Sigmoid colon (tissue), 7 donors: Measurements from ENCODE around the gene SLC15A3. TPM values are rescaled to one million over a fixed set of nuclear protein-coding genes. Genes with fewer than 3 reads are reported as not detected.
A peak's percentile ranks its signal among the peaks of the same experiment; 100 is the strongest.

Source experiments
- DNase-seq: peaks from one replicate; pipeline ENCODE4 v3.0.0-alpha.2; 2019
- H3K27ac ChIP-seq, 4 donors: fragments of 200-600 bp; sonication (generic); one replicate each; pipeline ENCODE4 v1.5.1; 2016 to 2019; ENCODE audit warnings: mild to moderate bottlenecking in 1 of 4
- H3K27me3 ChIP-seq, 3 donors: fragments of 200-600 bp; sonication (generic); one replicate each; pipeline ENCODE4 v1.5.1; 2019; ENCODE audit warnings: mild to moderate bottlenecking in 1 of 3
- H3K36me3 ChIP-seq, 4 donors: fragments of 200-600 bp; sonication (generic); one replicate each; pipeline ENCODE4 v1.5.1; 2016 to 2019
- H3K4me1 ChIP-seq, 4 donors: fragments of 200-600 bp; sonication (generic); one replicate each; pipeline ENCODE4 v1.5.1; 2017 to 2019
- H3K4me3 ChIP-seq, 4 donors: fragments of 200-600 bp; sonication (generic); one replicate each; pipeline ENCODE4 v1.5.1; 2017 to 2019; ENCODE audit warnings: mild to moderate bottlenecking in 2 of 4, moderate library complexity in 1 of 4
- H3K9me3 ChIP-seq, 4 donors: fragments of 200-600 bp in 3 of 4; sonication (generic) in 3 of 4; one replicate each; pipeline versions ENCODE4 v1.5.1 to v1.6.1; 2013 to 2019
- EP300 ChIP-seq, 4 donors: sonication (generic); formaldehyde crosslinking; IDR thresholded peaks; one replicate each; pipeline ENCODE4 v1.6.1; 2017; ENCODE audit warnings: antibody characterized with exemption in 4 of 4
- POLR2A ChIP-seq, 2 donors: fragments of 450-650 bp; IDR thresholded peaks; one replicate each; pipeline ENCODE4 v1.6.1; 2016; ENCODE audit warnings: antibody characterized with exemption in 2 of 2, mild to moderate bottlenecking in 2 of 2, moderate library complexity in 2 of 2
- POLR2AphosphoS5 ChIP-seq, 4 donors: sonication (generic); formaldehyde crosslinking; IDR thresholded peaks; one replicate each; pipeline ENCODE4 v1.6.1; 2017; ENCODE audit warnings: antibody characterized with exemption in 4 of 4
- WGBS, 2 donors: extraction: QIAGEN DNeasy Blood & Tissue Kit; methylation state at CpG; one replicate each; pipeline ENCODE4 v1.1.7; 2013; 5-methylcytosine and 5-hydroxymethylcytosine counted together
- intact Hi-C: fragments of 100-400 bp; cut with DNase I; formaldehyde crosslinking; loops from one replicate; pipeline ENCODE4 v1.15.1; 2023
- polyA plus RNA-seq, 3 donors: library from polyadenylated mRNA; stranded (reverse); fragments of 200-250 nt; gene quantifications; one replicate each; pipeline ENCODE4 v1.2.3, GENCODE V29; 2013
- total RNA-seq, 4 donors: library from RNA; depleted of rRNA; stranded (reverse); fragments of >200 nt; gene quantifications; one replicate each; pipeline ENCODE4 v1.1.0, GENCODE V29; 2016
- TF ChIP-seq, protein P1 (sequence below), 4 experiments: fragments of 450-650 bp in 3 of 4; fragments of 200-600 bp in 1 of 4; IDR thresholded peaks; one replicate each; pipeline ENCODE4 v1.5.1; 2016 to 2019; ENCODE audit warnings: antibody characterized with exemption in 4 of 4, mild to moderate bottlenecking in 3 of 4, moderate library complexity in 2 of 4
- donor health status: healthy with polysubstance abuse.
- donor health status: Bipolar disorder and iron deficiency.
- donor health status: healthy.

The SLC15A3 gene
- total and polyA plus RNA-seq, 7 donors, result 12.8 to 43.9 (median 21.3) TPM

GRCh38 chr11:60899046-60899936 is 52.7 kb downstream of the SLC15A3 start:
- Histone ChIP-seq H3K27me3 (no peaks in the 10 kb centered on the region), H3K36me3 (peaks cover 63 to 90% (median 72%) of the 10 kb centered on the region in 4 donors), H3K27ac (peak overlapping the region in 1 of 4 donors; percentile 26), H3K4me3 (no peak overlapping the region), H3K9me3 (no peaks in the 10 kb centered on the region), H3K4me1 (peaks cover 0 to 11% (median 5%) of the 10 kb centered on the region in 4 donors)
- no peak for TF ChIP-seq EP300 (IDR thresholded peaks at IDR 0.05)
- no peak for TF ChIP-seq POLR2AphosphoS5 (IDR thresholded peaks at IDR 0.05)
- TF ChIP-seq POLR2A (IDR thresholded peaks at IDR 0.05), result no peak
- TF ChIP-seq, protein P1, sequence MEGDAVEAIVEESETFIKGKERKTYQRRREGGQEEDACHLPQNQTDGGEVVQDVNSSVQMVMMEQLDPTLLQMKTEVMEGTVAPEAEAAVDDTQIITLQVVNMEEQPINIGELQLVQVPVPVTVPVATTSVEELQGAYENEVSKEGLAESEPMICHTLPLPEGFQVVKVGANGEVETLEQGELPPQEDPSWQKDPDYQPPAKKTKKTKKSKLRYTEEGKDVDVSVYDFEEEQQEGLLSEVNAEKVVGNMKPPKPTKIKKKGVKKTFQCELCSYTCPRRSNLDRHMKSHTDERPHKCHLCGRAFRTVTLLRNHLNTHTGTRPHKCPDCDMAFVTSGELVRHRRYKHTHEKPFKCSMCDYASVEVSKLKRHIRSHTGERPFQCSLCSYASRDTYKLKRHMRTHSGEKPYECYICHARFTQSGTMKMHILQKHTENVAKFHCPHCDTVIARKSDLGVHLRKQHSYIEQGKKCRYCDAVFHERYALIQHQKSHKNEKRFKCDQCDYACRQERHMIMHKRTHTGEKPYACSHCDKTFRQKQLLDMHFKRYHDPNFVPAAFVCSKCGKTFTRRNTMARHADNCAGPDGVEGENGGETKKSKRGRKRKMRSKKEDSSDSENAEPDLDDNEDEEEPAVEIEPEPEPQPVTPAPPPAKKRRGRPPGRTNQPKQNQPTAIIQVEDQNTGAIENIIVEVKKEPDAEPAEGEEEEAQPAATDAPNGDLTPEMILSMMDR (IDR thresholded peaks at IDR 0.05), result peak; percentile 42 to 96 (median 92)
- 61 to 62% methylated on average over 12 of the region's 12 CpGs for WGBS, 2 donors
- DNase-seq, result peak; percentile 64
- intact Hi-C loops, result loop anchor here (1.0 to 2.0 kb wide), 2 partner anchors 68 to 124 kb away; no protein-coding TSS in a partner anchor

- intact Hi-C loops, result no loop called here
- H3K27ac ChIP-seq, result no peak overlapping the region
- H3K4me1 ChIP-seq, result peaks cover 0 to 6% (median 2%) of the 10 kb centered on the region in 4 donors
- no peak for DNase-seq
- TF ChIP-seq, protein P1 (IDR thresholded peaks at IDR 0.05), result no peak
- no peak for TF ChIP-seq POLR2AphosphoS5 (IDR thresholded peaks at IDR 0.05)
- TF ChIP-seq POLR2A (IDR thresholded peaks at IDR 0.05), result no peak
- no peaks in the 10 kb centered on the region for H3K27me3 ChIP-seq
- H3K9me3 ChIP-seq, result no peaks in the 10 kb centered on the region
- 92 to 95% methylated on average over 4 of the region's 4 CpGs for WGBS, 2 donors
- H3K36me3 ChIP-seq, result peaks cover 58 to 96% (median 71%) of the 10 kb centered on the region in 4 donors
- no peak overlapping the region for H3K4me3 ChIP-seq
Measured at GRCh38 chr11:60897496-60897895, 54.5 kb downstream of the SLC15A3 start.

DNA sequence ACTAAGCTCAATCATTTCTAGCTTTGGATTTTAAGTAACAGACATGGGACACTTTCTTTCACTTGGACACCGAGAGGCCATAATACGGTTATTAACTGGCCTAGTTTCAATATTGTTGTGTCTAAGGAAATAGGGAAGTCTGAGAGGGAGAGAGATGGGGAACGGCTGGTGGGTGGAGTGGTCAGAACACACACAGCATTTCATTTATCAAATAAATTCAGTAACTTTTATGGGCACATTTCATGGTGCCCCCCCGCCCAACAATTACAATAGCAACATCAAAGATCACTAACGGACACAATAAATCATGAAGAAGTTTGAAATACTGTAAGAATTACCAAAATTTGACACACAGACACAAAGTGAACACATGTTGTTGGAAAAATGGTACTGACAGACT is 56.3 kb downstream of the SLC15A3 start:
- H3K27me3 ChIP-seq, result no peaks in the 10 kb centered on the region
- intact Hi-C loops, result no loop called here
- no peak overlapping the region for H3K27ac ChIP-seq
- TF ChIP-seq, protein P1 (IDR thresholded peaks at IDR 0.05), result no peak
- no peak for TF ChIP-seq POLR2AphosphoS5 (IDR thresholded peaks at IDR 0.05)
- no peak for TF ChIP-seq POLR2A (IDR thresholded peaks at IDR 0.05)
- no peak overlapping the region for H3K4me3 ChIP-seq
- WGBS, 2 donors, result 80 to 81% methylated on average over 5 of the region's 5 CpGs
- no peak for DNase-seq
- H3K36me3 ChIP-seq, result peaks cover 49 to 88% (median 56%) of the 10 kb centered on the region in 4 donors
- H3K4me1 ChIP-seq, result peaks cover 0 to 6% (median 2%) of the 10 kb centered on the region in 4 donors
- no peaks in the 10 kb centered on the region for H3K9me3 ChIP-seq

- Histone ChIP-seq H3K9me3 (no peaks in the 10 kb centered on the region), H3K36me3 (peaks cover 11 to 63% (median 22%) of the 10 kb centered on the region in 4 donors), H3K27me3 (no peaks in the 10 kb centered on the region), H3K27ac (no peak overlapping the region), H3K4me1 (no peaks in the 10 kb centered on the region), H3K4me3 (no peak overlapping the region)
- 83 to 93% methylated on average over 7 of the region's 7 CpGs for WGBS, 2 donors
- DNase-seq, result no peak
- intact Hi-C loops, result no loop called here
- TF ChIP-seq POLR2A (IDR thresholded peaks at IDR 0.05) (no peak), POLR2AphosphoS5 (IDR thresholded peaks at IDR 0.05) (no peak), EP300 (IDR thresholded peaks at IDR 0.05) (no peak)
- TF ChIP-seq, protein P1 (IDR thresholded peaks at IDR 0.05), result no peak
Measured at GRCh38 chr11:60891103-60891741, 60.8 kb downstream of the SLC15A3 start.
